Panc1 (cell line): Measurements from ENCODE around the gene ATP9A. TPM values are rescaled to one million over a fixed set of nuclear protein-coding genes. Genes with fewer than 3 reads are reported as not detected.
A peak's percentile ranks its signal among the peaks of the same experiment; 100 is the strongest.

Experiments used
- ATAC-seq: fragments of 200-7000 bp; cut with Tn5 transposase; 2 replicates; pipeline ENCODE4 v1.9.1; 2020; ENCODE audit warnings: mild to moderate bottlenecking, moderate library complexity
- BruUV-seq: library from RNA; stranded (reverse); fragments of 400-500 nt; replicated peaks from 2 replicates; lab custom pipeline; 2021; lab: Mats Ljungman, UMichigan
- CTCF ChIA-PET: fragments of 300-600 bp; sonication (Branson Sonifier 250); formaldehyde crosslinking; loops from one replicate; lab custom pipeline; 2022; ENCODE audit warnings: antibody characterized with exemption; lab: Charles Lee
- POLR2A ChIA-PET: fragments of 300-600 bp; sonication (Branson Sonifier 250); formaldehyde crosslinking; loops from one replicate; lab custom pipeline; 2022; ENCODE audit warnings: antibody characterized with exemption; lab: Charles Lee
- DNase-seq: peaks from one replicate; pipeline ENCODE4 v3.0.0-alpha.2; 2010; ENCODE audit warnings: low read depth, low spot score
- H3K27ac ChIP-seq: 2 replicates; pipeline ENCODE4 v1.5.1; 2011; ENCODE audit warnings: mild to moderate bottlenecking, low read length, inconsistent platforms
- H3K27me3 ChIP-seq: fragments of 200-500 bp; sonication (Bioruptor generic); 2 replicates; pipeline ENCODE4 v1.6.0; 2014; ENCODE audit warnings: low read length, inconsistent platforms; ENCODE audit not compliant: control insufficient read depth, insufficient read depth
- H3K36me3 ChIP-seq: fragments of 200-500 bp; sonication (Bioruptor generic); 2 replicates; pipeline ENCODE4 v1.5.1; 2014; ENCODE audit warnings: inconsistent platforms, mild to moderate bottlenecking, low read length, moderate library complexity; ENCODE audit not compliant: control insufficient read depth, insufficient read depth
- H3K4me1 ChIP-seq: 2 replicates; pipeline ENCODE4 v1.5.1; 2011; ENCODE audit warnings: inconsistent platforms, mild to moderate bottlenecking, low read length, moderate library complexity; ENCODE audit not compliant: control insufficient read depth, insufficient read depth
- H3K4me3 ChIP-seq, 2 experiments: 2 replicates each; pipeline ENCODE4 v1.5.1; 2011 to 2012; ENCODE audit warnings: low read depth in 2 of 2, low read length in 2 of 2, mild to moderate bottlenecking in 2 of 2, inconsistent platforms in 1 of 2, moderate library complexity in 1 of 2
- H3K9me3 ChIP-seq: fragments of 200-500 bp; sonication (Bioruptor generic); 2 replicates; pipeline ENCODE4 v1.5.1; 2014; ENCODE audit warnings: low read depth, mild to moderate bottlenecking, inconsistent platforms, low read length, moderate library complexity; ENCODE audit not compliant: control insufficient read depth, insufficient read depth
- POLR2AphosphoS5 ChIP-seq: IDR thresholded peaks from 2 replicates; pipeline ENCODE4 v1.6.1; 2012; ENCODE audit warnings: mild to moderate bottlenecking, low read depth, low read length, moderate library complexity
- SIN3A ChIP-seq: IDR thresholded peaks from 2 replicates; pipeline ENCODE4 v1.6.1; 2012; ENCODE audit warnings: low read depth, mild to moderate bottlenecking, low read length, moderate library complexity, borderline replicate concordance; ENCODE audit not compliant: insufficient read depth
- TCF7L2 ChIP-seq: IDR thresholded peaks from 2 replicates; pipeline ENCODE4 v1.6.1; 2011; ENCODE audit warnings: mild to moderate bottlenecking, low read depth, low read length, inconsistent platforms
- in situ Hi-C: cut with HindIII; loops from 2 replicates; pipeline ENCODE4 v1.10.0; 2016; ENCODE audit warnings: low sequenced_read_pairs, low pct_unique_long_range_greater_than_20kb
- intact Hi-C: fragments of 100-400 bp; cut with micrococcal nuclease; formaldehyde crosslinking; loops from one replicate; pipeline ENCODE4 v1.10.0; 2022; ENCODE audit not compliant: unreplicated experiment
- total RNA-seq: library from RNA; stranded (reverse); gene quantifications from one replicate; pipeline ENCODE4 v1.2.1, GENCODE V29; 2021; ENCODE audit not compliant: unreplicated experiment
- TF ChIP-seq, protein P1 (sequence below), 2 experiments: IDR thresholded peaks; 2 replicates each; pipeline ENCODE4 v1.6.1; 2011 to 2012; ENCODE audit warnings: low read depth in 2 of 2, control low read depth in 1 of 2, low read length in 1 of 2, mild to moderate bottlenecking in 1 of 2, moderate library complexity in 1 of 2; ENCODE audit not compliant: insufficient read depth in 1 of 2
- TF ChIP-seq, protein P2 (sequence below): fragments of 450-650 bp; IDR thresholded peaks from 2 replicates; pipeline ENCODE4 v1.5.1; 2017; ENCODE audit warnings: mild to moderate bottlenecking

ATP9A gene
- total RNA-seq, 1 experiment from 2014 or later, result 8.7 TPM

DNA sequence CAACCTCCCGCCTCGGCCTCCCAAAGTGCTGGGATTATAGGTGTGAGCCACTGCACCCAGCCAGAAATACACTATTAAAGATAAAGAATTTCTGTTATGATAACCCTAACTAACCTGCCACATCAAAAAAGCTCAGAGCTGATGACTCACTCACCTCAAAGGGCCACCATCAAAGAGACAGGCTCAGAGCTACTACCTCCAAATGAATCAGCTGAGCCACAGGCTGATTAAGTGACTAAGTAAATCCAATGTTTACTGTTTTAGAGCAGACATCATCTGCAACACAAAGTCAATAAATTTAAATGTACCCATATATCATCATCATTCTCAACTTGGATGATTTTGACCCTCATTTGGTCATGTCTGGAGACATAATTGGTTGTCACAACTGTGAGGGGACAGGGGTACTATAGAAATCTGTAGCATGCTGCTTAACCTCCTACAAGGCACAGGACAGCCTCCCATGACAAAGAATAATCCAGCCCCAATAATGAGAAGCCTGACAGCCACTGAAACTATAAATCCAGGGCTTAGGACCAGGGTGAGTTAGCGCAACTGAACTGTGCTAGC lies 106.5 kb downstream of the ATP9A start:
- Histone ChIP-seq H3K27ac (no peak overlapping the region), H3K36me3 (no peaks in the 10 kb centered on the region), H3K9me3 (no peaks in the 10 kb centered on the region), H3K4me3 (no peak overlapping the region), H3K4me1 (peaks cover 3% of the 10 kb centered on the region; the same call in 1 of the 2 replicates), H3K27me3 (no peaks in the 10 kb centered on the region)
- peak; percentile 75; the same call in 1 of the 2 replicates for ATAC-seq
- DNase-seq, result no peak
- ChIA-PET POLR2A (interaction anchor here (0.5 to 0.6 kb wide), 2 partner anchors 10 to 217 kb away, joined by 3 to 4 read pairs; no protein-coding TSS in a partner anchor), CTCF (no interaction called here)
- TF ChIP-seq POLR2AphosphoS5, result no peak
- TF ChIP-seq, protein P1, sequence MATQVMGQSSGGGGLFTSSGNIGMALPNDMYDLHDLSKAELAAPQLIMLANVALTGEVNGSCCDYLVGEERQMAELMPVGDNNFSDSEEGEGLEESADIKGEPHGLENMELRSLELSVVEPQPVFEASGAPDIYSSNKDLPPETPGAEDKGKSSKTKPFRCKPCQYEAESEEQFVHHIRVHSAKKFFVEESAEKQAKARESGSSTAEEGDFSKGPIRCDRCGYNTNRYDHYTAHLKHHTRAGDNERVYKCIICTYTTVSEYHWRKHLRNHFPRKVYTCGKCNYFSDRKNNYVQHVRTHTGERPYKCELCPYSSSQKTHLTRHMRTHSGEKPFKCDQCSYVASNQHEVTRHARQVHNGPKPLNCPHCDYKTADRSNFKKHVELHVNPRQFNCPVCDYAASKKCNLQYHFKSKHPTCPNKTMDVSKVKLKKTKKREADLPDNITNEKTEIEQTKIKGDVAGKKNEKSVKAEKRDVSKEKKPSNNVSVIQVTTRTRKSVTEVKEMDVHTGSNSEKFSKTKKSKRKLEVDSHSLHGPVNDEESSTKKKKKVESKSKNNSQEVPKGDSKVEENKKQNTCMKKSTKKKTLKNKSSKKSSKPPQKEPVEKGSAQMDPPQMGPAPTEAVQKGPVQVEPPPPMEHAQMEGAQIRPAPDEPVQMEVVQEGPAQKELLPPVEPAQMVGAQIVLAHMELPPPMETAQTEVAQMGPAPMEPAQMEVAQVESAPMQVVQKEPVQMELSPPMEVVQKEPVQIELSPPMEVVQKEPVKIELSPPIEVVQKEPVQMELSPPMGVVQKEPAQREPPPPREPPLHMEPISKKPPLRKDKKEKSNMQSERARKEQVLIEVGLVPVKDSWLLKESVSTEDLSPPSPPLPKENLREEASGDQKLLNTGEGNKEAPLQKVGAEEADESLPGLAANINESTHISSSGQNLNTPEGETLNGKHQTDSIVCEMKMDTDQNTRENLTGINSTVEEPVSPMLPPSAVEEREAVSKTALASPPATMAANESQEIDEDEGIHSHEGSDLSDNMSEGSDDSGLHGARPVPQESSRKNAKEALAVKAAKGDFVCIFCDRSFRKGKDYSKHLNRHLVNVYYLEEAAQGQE (IDR thresholded peaks at IDR 0.05; ENCODE audit: insufficient read depth in 1 of 2, low read depth in 2 of 2, low read length in 1 of 2), result no peak
- TF ChIP-seq, protein P2, sequence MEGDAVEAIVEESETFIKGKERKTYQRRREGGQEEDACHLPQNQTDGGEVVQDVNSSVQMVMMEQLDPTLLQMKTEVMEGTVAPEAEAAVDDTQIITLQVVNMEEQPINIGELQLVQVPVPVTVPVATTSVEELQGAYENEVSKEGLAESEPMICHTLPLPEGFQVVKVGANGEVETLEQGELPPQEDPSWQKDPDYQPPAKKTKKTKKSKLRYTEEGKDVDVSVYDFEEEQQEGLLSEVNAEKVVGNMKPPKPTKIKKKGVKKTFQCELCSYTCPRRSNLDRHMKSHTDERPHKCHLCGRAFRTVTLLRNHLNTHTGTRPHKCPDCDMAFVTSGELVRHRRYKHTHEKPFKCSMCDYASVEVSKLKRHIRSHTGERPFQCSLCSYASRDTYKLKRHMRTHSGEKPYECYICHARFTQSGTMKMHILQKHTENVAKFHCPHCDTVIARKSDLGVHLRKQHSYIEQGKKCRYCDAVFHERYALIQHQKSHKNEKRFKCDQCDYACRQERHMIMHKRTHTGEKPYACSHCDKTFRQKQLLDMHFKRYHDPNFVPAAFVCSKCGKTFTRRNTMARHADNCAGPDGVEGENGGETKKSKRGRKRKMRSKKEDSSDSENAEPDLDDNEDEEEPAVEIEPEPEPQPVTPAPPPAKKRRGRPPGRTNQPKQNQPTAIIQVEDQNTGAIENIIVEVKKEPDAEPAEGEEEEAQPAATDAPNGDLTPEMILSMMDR, result no peak
- TF ChIP-seq TCF7L2, result peak; percentile 79
- no peak for TF ChIP-seq SIN3A
- BruUV-seq, result no TSS peak
- in situ Hi-C loops (no loop called here), intact Hi-C loops (no loop called here)

- Histone ChIP-seq H3K27me3 (no peaks in the 10 kb centered on the region), H3K4me1 (peaks cover 3% of the 10 kb centered on the region; the same call in 1 of the 2 replicates)
- DNase-seq, result no peak
Measured at GRCh38 chr20:51660672-51661608, 107.2 kb downstream of the ATP9A start.

More at GRCh38 chr20:51660672-51661608, 107.2 kb downstream of the ATP9A start:
- Histone ChIP-seq H3K4me3 (no peak overlapping the region), H3K36me3 (no peaks in the 10 kb centered on the region), H3K27ac (no peak overlapping the region), H3K9me3 (no peaks in the 10 kb centered on the region)
- TF ChIP-seq SIN3A, result no peak
- TF ChIP-seq, protein P2, result no peak
- no peak for TF ChIP-seq POLR2AphosphoS5
- no peak for TF ChIP-seq TCF7L2
- TF ChIP-seq, protein P1 (IDR thresholded peaks at IDR 0.05; ENCODE audit: insufficient read depth in 1 of 2, low read depth in 2 of 2, low read length in 1 of 2), result no peak
- in situ Hi-C loops, result no loop called here
- POLR2A ChIA-PET, result interaction anchor here (0.6 kb wide), 1 partner anchor 217 kb away, joined by 4 read pairs; no protein-coding TSS in a partner anchor
- ATAC-seq, result 0 out of 2 replicates have a peak, but pooled peaks have one; percentile 51
- BruUV-seq, result no TSS peak
- CTCF ChIA-PET, result interaction anchor here (0.7 kb wide), 1 partner anchor 392 kb away, joined by 5 read pairs; no protein-coding TSS in a partner anchor
- intact Hi-C loops, result no loop called here
